Hepatocyte (in vitro differentiated cells): ENCODE data around the gene PRR36. TPM values are rescaled to one million over a fixed set of nuclear protein-coding genes. Genes with fewer than 3 reads are reported as not detected.

Experiments used
- DNase-seq: peaks from one replicate; pipeline ENCODE4 v3.0.0-alpha.2; 2016; ENCODE audit warnings: low spot score
- H2AFZ ChIP-seq: fragments of 200-600 bp; sonication (generic); 2 replicates; pipeline ENCODE4 v1.6.0; 2016; ENCODE audit warnings: antibody characterized with exemption, mild to moderate bottlenecking
- H3K27ac ChIP-seq: fragments of 200-600 bp; sonication (generic); 2 replicates; pipeline ENCODE4 v1.5.1; 2016; ENCODE audit warnings: mild to moderate bottlenecking
- H3K27me3 ChIP-seq: fragments of 200-600 bp; sonication (generic); 2 replicates; pipeline ENCODE4 v1.6.1; 2016
- H3K36me3 ChIP-seq: fragments of 200-600 bp; sonication (generic); replicated peaks from 2 replicates; pipeline ENCODE4 v1.5.1; 2016; ENCODE audit warnings: low read depth; ENCODE audit not compliant: insufficient read depth
- H3K4me1 ChIP-seq: fragments of 200-600 bp; sonication (generic); 2 replicates; pipeline ENCODE4 v1.5.1; 2016; ENCODE audit warnings: mild to moderate bottlenecking, moderate library complexity; ENCODE audit not compliant: insufficient read depth
- H3K4me2 ChIP-seq: fragments of 200-600 bp; sonication (generic); 2 replicates; pipeline ENCODE4 v1.6.0; 2016
- H3K4me3 ChIP-seq: fragments of 200-600 bp; sonication (generic); 2 replicates; pipeline ENCODE4 v1.5.1; 2016; ENCODE audit warnings: mild to moderate bottlenecking
- H3K79me2 ChIP-seq: fragments of 200-600 bp; sonication (generic); 2 replicates; pipeline ENCODE4 v1.6.0; 2017; ENCODE audit warnings: mild to moderate bottlenecking
- H3K9me2 ChIP-seq: fragments of 200-600 bp; sonication (generic); replicated peaks from 2 replicates; pipeline ENCODE4 v1.6.0; 2017; ENCODE audit warnings: mild to moderate bottlenecking; ENCODE audit not compliant: insufficient read depth
- H3K9me3 ChIP-seq: fragments of 200-600 bp; sonication (generic); 2 replicates; pipeline ENCODE4 v1.5.1; 2016; ENCODE audit warnings: low read depth, mild to moderate bottlenecking
- H4K20me1 ChIP-seq: fragments of 200-600 bp; sonication (generic); 2 replicates; pipeline ENCODE4 v1.6.0; 2016; ENCODE audit warnings: mild to moderate bottlenecking; ENCODE audit not compliant: insufficient read depth, poor library complexity, severe bottlenecking
- CTCF ChIP-seq: fragments of 200-600 bp; sonication (generic); IDR thresholded peaks from 2 replicates; pipeline ENCODE4 v1.5.1; 2016; ENCODE audit warnings: antibody characterized with exemption, mild to moderate bottlenecking; ENCODE audit not compliant: poor library complexity
- EZH2 ChIP-seq: fragments of 200-600 bp; sonication (generic); IDR thresholded peaks from 2 replicates; pipeline ENCODE4 v1.6.1; 2016; ENCODE audit warnings: antibody characterized with exemption, mild to moderate bottlenecking, borderline replicate concordance
- EZH2phosphoT487 ChIP-seq: fragments of 200-600 bp; sonication (generic); IDR thresholded peaks from one replicate; pipeline ENCODE4 v1.6.1; 2018; ENCODE audit warnings: antibody characterized with exemption, mild to moderate bottlenecking, low read depth, moderate library complexity; ENCODE audit not compliant: unreplicated experiment, severe bottlenecking
- WGBS: methylation state at CpG from one replicate; pipeline ENCODE4 v1.1.6; 2016; ENCODE audit warnings: low lambda C conversion rate; ENCODE audit errors: missing lambda C conversion rate; 5-methylcytosine and 5-hydroxymethylcytosine counted together
- polyA plus RNA-seq: library from polyadenylated mRNA; unstranded; fragments of >200 nt; fragmentation: Nextera tagmentation; extraction: Ambion mirVana; gene quantifications from 2 replicates; pipeline ENCODE4 v1.2.1, GENCODE V29; 2016
- total RNA-seq: library from RNA; depleted of rRNA; stranded (reverse); fragments of >200 nt; gene quantifications from 2 replicates; pipeline ENCODE4 v1.2.3, GENCODE V29; 2014

PRR36 gene
- total and polyA plus RNA-seq, 2 experiments from 2014 or later, result 1.00 to 2.5 TPM

- Histone ChIP-seq H3K36me3 (no peaks in the 10 kb centered on the region), H3K4me2 (no peak overlapping the region), H3K4me1 (peaks cover 20% of the 10 kb centered on the region), H3K9me3 (no peaks in the 10 kb centered on the region), H3K4me3 (no peak overlapping the region), H3K27ac (no peak overlapping the region), H3K27me3 (no peaks in the 10 kb centered on the region), H2AFZ (no peak overlapping the region), H3K9me2 (no peaks in the 10 kb centered on the region), H4K20me1 (peaks cover 51% of the 10 kb centered on the region), H3K79me2 (peaks cover 48% of the 10 kb centered on the region)
- no peak for TF ChIP-seq EZH2
- TF ChIP-seq CTCF, result no peak
- TF ChIP-seq EZH2phosphoT487, result no peak
- no peak for DNase-seq
- WGBS, result 94% methylated on average over 6 of the region's 10 CpGs
Measured at GRCh38 chr19:7905859-7906258, 31.7 kb upstream of the PRR36 start.

GRCh38 chr19:7905268-7905667, 31.1 kb upstream of the PRR36 start:
- Histone ChIP-seq H3K4me2 (peak overlapping the region; percentile 98), H3K27ac (no peak overlapping the region), H3K9me3 (no peaks in the 10 kb centered on the region), H3K27me3 (no peaks in the 10 kb centered on the region), H3K4me3 (peak overlapping the region; percentile 96), H3K79me2 (peaks cover 48% of the 10 kb centered on the region), H3K9me2 (no peaks in the 10 kb centered on the region), H4K20me1 (peaks cover 51% of the 10 kb centered on the region), H3K36me3 (no peaks in the 10 kb centered on the region), H3K4me1 (peaks cover 20% of the 10 kb centered on the region), H2AFZ (no peak overlapping the region)
- 88% methylated on average over 10 of the region's 10 CpGs for WGBS
- TF ChIP-seq EZH2 (no peak), CTCF (no peak), EZH2phosphoT487 (no peak)
- DNase-seq, result no peak

- H3K79me2 ChIP-seq, result peaks cover 48% of the 10 kb centered on the region
- peaks cover 49% of the 10 kb centered on the region for H4K20me1 ChIP-seq
- H3K27ac ChIP-seq, result peak overlapping the region; percentile 81
- no peak for TF ChIP-seq EZH2phosphoT487
- no peak for TF ChIP-seq EZH2
- TF ChIP-seq CTCF, result no peak
- peak overlapping the region; percentile 98 for H3K4me2 ChIP-seq
- H3K4me3 ChIP-seq, result peak overlapping the region; percentile 96
- WGBS, result 26% methylated on average over 32 of the region's 68 CpGs
- H3K27me3 ChIP-seq, result no peaks in the 10 kb centered on the region
- H2AFZ ChIP-seq, result peak overlapping the region; percentile 49
- H3K9me2 ChIP-seq, result no peaks in the 10 kb centered on the region
- H3K4me1 ChIP-seq, result peaks cover 20% of the 10 kb centered on the region
- DNase-seq, result peak; percentile 75
- no peaks in the 10 kb centered on the region for H3K36me3 ChIP-seq
- H3K9me3 ChIP-seq, result no peaks in the 10 kb centered on the region
Measured at GRCh38 chr19:7904074-7905020, 30.2 kb upstream of the PRR36 start.
